Small intestine (tissue), 7 donors: ENCODE data around the gene SMCR8. TPM values are rescaled to one million over a fixed set of nuclear protein-coding genes. Genes with fewer than 3 reads are reported as not detected.

Source experiments
- DNase-seq, 2 donors: peaks; one replicate each; pipeline versions ENCODE4 v3.0.0 to v3.0.0-alpha.2; 2013
- FAIRE-seq: peaks from 2 replicates; lab custom pipeline; 2012; peaks lifted over from hg19 to GRCh38; lab: Jason Lieb, UNC
- H3K27ac ChIP-seq, 3 donors: one replicate each; pipeline ENCODE4 v1.5.1; 2013; ENCODE audit warnings: low read length in 2 of 3, mild to moderate bottlenecking in 2 of 3, control low read depth in 1 of 3, inconsistent platforms in 1 of 3, low read depth in 1 of 3, moderate library complexity in 1 of 3
- H3K27me3 ChIP-seq, 3 donors: one replicate each; pipeline ENCODE4 v1.6.1; 2013; ENCODE audit warnings: low read length in 3 of 3, inconsistent platforms in 1 of 3; ENCODE audit not compliant: control insufficient read depth in 3 of 3, insufficient read depth in 3 of 3
- H3K36me3 ChIP-seq, 3 donors: one replicate each; pipeline ENCODE4 v1.6.1; 2013; ENCODE audit warnings: low read length in 3 of 3, inconsistent platforms in 1 of 3, low read depth in 1 of 3, mild to moderate bottlenecking in 1 of 3, moderate library complexity in 1 of 3; ENCODE audit not compliant: control insufficient read depth in 3 of 3, insufficient read depth in 2 of 3
- H3K4me1 ChIP-seq, 3 donors: one replicate each; pipeline ENCODE4 v1.6.1; 2013; ENCODE audit warnings: low read length in 2 of 3, inconsistent platforms in 1 of 3, low read depth in 1 of 3, mild to moderate bottlenecking in 1 of 3, moderate library complexity in 1 of 3; ENCODE audit not compliant: control insufficient read depth in 3 of 3, insufficient read depth in 2 of 3
- H3K4me3 ChIP-seq, 3 donors: one replicate each; pipeline ENCODE4 v1.5.1; 2013; ENCODE audit warnings: low read length in 3 of 3, control low read depth in 1 of 3, inconsistent platforms in 1 of 3, low read depth in 1 of 3, mild to moderate bottlenecking in 1 of 3, moderate library complexity in 1 of 3
- H3K9me3 ChIP-seq, 2 donors: one replicate each; pipeline ENCODE4 v1.6.1; 2013; ENCODE audit warnings: low read depth in 1 of 2, low read length in 1 of 2; ENCODE audit not compliant: control insufficient read depth in 2 of 2, insufficient read depth in 1 of 2
- WGBS, 3 donors: extraction: QIAGEN DNeasy Blood & Tissue Kit; methylation state at CpG; one replicate each; pipeline ENCODE4 v1.1.7; 2013; 5-methylcytosine and 5-hydroxymethylcytosine counted together
- polyA plus RNA-seq, 4 donors: library from polyadenylated mRNA; stranded (reverse) in 3 of 4; unstranded in 1 of 4; fragments of 200-250 nt in 3 of 4; fragments of 120-200 nt in 1 of 4; gene quantifications; one replicate each; pipeline versions ENCODE4 v1.2.1 to v1.2.3, GENCODE V29; 2013
- donor health status: healthy with polysubstance abuse.
- donor health status: control.
- donor health status: control.
- donor health status: Bipolar disorder and iron deficiency.
- donor health status: healthy.

The SMCR8 gene
- polyA plus RNA-seq, 4 donors: 3.4 to 20.4 (median 6.6) TPM

DNA sequence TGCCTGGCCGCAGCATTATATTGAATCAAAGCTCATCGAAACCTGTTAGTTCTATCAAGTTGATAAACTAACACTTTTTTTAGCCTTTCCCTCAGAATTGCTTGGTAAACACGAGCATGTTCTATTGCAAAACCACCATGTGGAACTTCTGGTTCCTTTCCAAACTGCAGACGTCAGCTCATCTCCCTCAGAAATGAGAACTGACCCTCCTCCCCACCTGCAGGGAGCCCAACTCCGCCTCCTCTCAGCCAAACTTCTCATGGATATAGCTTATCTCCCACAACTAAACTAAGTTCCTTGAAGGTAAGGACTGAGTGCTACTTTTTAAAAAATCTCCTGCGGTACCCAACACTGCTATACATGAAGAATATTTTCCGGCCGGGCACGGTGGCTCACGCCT is 41.5 kb downstream of the SMCR8 start:
- Histone ChIP-seq H3K27ac (no peak overlapping the region), H3K9me3 (no peaks in the 10 kb centered on the region), H3K4me1 (peaks cover 0 to 4% (median 0%) of the 10 kb centered on the region in 3 donors), H3K36me3 (peaks cover 0 to 35% (median 13%) of the 10 kb centered on the region in 3 donors), H3K27me3 (no peaks in the 10 kb centered on the region), H3K4me3 (no peak overlapping the region)
- no peak for FAIRE-seq
- WGBS, 3 donors: 86 to 94% (median 91%) methylated on average over 10 of the region's 10 CpGs
- DNase-seq: no peak

DNA sequence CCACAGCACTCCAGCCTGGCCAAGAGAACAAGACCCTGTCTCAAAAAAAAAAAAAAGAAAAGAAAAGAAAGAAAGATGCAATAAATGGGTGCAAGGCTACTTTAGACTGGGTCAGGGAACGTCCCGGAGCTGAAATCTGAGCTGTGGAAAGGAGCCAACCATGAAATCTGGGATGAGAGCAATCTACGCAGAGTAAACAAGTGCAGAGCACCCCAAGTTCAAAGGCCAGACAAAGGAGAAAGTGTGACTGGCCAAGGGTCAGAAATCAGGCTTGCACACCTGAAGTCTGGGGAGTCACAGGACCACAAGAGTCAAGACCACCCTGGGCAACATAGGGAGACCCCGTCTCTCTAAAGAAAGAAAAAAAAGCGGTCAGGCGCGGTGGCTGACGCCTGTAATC is 45.4 kb downstream of the SMCR8 start:
- FAIRE-seq: no peak
- no peak overlapping the region for H3K4me3 ChIP-seq
- 54 to 78% (median 61%) methylated on average over 8 of the region's 8 CpGs for WGBS, 3 donors

DNA sequence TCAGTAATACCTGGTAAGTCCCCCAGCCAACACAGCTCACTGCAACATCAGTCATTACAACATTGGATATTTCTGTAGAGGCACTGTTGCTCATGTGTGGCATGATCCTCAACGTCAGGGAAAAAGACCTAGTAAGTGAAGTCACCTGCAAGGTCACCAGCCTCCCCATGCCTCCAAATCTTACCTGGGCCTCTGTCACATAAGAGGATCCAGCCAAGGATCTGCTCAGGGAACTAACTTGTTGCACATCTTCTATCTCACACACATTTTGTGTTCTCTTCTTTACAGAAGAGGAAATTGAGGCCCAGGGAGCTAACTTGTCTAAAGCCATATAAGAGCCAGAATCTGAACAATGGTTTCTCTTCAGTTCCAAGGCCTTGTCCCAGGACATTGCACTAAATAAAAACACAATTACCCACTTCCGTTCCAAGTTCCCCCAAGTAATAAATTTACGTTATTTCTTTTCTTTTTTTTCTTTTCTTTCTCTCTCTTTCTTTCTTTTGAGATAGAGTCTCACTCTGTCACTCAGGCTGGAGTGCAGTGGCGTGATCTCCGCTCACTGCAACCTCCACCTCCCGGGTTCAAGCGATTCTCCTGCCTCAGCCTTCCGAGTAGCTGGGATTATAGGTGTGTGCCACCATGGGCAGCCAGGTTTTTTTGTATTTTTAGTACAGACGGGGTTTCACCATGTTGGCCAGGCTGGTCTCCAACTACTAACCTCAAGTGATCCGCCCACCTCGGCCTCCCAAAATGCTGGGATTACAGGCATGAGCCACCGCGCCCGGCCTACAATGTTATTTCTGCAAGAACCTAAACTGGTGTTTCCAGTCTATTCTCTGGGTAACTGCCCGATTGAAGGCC is 47.0 kb downstream of the SMCR8 start:
- H3K4me1 ChIP-seq: peaks cover 0 to 5% (median 4%) of the 10 kb centered on the region in 3 donors
- H3K9me3 ChIP-seq: no peaks in the 10 kb centered on the region
- peak in 1 of 2 donors; percentile 17 for DNase-seq
- FAIRE-seq: no peak
- H3K27ac ChIP-seq: peak overlapping the region in 2 of 3 donors; percentile 80 to 83
- WGBS, 3 donors: 17 to 48% (median 42%) methylated on average over 15 of the region's 15 CpGs
- H3K4me3 ChIP-seq: peak overlapping the region in 2 of 3 donors; percentile 54 to 89
- H3K27me3 ChIP-seq: no peaks in the 10 kb centered on the region
- peaks cover 0 to 15% (median 0%) of the 10 kb centered on the region in 3 donors for H3K36me3 ChIP-seq

More for the DNA sequence above, 45.4 kb downstream of the SMCR8 start:
- Histone ChIP-seq H3K27me3 (no peaks in the 10 kb centered on the region), H3K36me3 (peaks cover 0 to 15% (median 0%) of the 10 kb centered on the region in 3 donors), H3K27ac (no peak overlapping the region), H3K9me3 (no peaks in the 10 kb centered on the region), H3K4me1 (peaks cover 0 to 5% (median 4%) of the 10 kb centered on the region in 3 donors)
- peak in 1 of 2 donors; percentile 69 for DNase-seq

DNA sequence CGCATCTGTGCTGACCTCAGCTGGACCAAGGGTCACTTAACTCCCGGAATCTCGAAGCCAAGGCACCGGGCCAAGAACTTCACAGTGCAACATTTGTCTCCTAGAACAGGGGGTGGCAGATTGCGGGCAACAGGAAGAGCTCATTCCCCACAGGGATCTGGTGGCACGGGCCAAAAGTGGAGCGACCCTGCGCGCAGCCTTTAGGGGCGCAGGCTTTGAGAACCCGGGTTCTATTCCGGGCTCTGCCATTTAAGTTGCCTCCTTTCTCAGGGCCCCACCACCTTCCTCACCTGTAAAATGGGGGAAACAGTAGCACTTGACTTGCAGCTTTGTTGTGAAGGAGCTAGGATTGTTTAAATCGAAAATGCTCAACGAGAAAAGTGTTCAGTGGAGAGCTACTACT is 47.6 kb downstream of the SMCR8 start:
- H3K9me3 ChIP-seq: no peaks in the 10 kb centered on the region
- DNase-seq: peak; percentile 59 to 87
- H3K27ac ChIP-seq: peak overlapping the region in 2 of 3 donors; percentile 80 to 83
- no peak for FAIRE-seq
- peaks cover 0 to 5% (median 4%) of the 10 kb centered on the region in 3 donors for H3K4me1 ChIP-seq
- H3K27me3 ChIP-seq: no peaks in the 10 kb centered on the region
- peak overlapping the region; percentile 54 to 89 (median 87) for H3K4me3 ChIP-seq
- WGBS, 3 donors: 2 to 4% (median 4%) methylated on average over 14 of the region's 14 CpGs
- H3K36me3 ChIP-seq: peaks cover 0 to 15% (median 0%) of the 10 kb centered on the region in 3 donors

DNA sequence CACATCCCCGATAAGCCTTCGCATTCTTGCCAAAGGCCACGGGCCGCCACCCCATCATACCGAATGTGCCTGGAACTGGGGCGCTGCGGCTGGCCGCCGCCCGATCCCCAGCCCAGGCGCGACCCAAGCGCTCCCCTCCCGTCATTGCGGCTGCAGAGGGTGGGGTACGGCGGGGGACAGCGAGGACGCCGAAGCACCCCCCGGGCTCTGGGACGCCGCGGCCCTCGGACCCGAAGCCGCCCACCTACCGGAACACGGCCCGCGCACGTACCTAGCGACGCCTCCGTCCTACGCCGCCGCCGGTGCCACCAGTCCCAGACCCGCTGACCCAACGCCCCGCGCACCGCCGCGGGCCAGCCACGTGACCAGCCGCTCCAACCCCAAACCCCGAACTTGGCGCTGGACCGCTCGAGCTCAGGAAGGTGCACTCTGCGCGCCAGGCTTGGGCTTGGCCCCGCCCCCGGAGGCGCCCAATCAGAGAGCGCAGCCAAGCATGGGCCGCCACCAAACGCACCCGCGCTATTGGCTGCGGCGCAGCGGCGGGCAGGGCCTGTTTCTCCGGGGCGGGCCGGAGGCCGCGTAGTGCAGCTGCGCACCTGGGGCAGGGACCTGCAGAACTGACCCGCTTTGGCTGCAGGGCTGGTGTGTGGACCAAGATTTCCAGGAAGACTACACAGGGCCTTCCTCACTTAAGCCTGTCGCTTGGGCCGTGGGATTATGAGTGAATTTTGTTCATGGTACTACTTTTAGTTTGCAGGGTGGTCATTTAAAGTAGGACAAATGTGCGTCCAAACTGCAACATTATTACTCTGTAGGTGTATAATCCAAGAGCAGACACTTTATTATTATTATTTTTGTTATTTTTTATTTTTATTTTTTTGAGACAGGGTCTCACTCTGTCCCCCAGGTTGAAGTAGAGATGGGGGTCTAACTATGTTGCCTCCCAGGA is 48.3 kb downstream of the SMCR8 start, which contains the start of gene SHMT1:
Gene SHMT1, minus strand, starts transcription at position 450 of the 949 bp plus-strand sequence. CDS start 7,569 bp downstream, outside the sequence.
- Histone ChIP-seq H3K27ac (peak within 1 kb of the TSS in 2 of 3 donors; percentile 80 to 83), H3K27me3 (no peaks in the 10 kb centered on the region), H3K4me1 (peaks cover 0 to 5% (median 4%) of the 10 kb centered on the region in 3 donors), H3K4me3 (peak within 1 kb of the TSS; percentile 54 to 89 (median 87)), H3K9me3 (no peaks in the 10 kb centered on the region), H3K36me3 (peaks cover 0 to 13% (median 0%) of the 10 kb centered on the region in 3 donors)
- DNase-seq (peak; percentile 96 to 97), FAIRE-seq (no peak)
- WGBS, 3 donors: 0 to 1% (median 1%) methylated on average over 51 to 76 of the region's 76 CpGs

DNA sequence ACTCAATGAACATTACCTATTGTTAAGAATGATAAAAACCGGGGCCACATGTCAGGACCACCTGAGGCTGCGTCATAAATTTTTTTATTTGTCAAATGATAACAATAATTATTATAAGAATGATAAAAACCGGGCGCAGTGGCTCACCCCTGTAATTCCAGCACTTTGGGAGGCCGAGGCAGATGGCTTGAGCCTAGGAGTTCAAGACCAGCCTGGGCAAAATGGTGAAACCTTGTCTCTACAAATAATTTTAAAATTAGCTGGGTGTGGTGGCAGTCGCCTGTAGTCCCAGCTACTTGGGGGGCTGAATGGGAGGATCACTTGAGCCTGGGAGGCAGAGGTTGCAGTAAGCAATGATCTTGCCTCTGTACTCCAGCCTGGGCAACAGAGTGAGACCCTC is 49.1 kb downstream of the SMCR8 start:
- Histone ChIP-seq H3K9me3 (no peaks in the 10 kb centered on the region), H3K27me3 (no peaks in the 10 kb centered on the region), H3K27ac (no peak overlapping the region), H3K4me3 (no peak overlapping the region), H3K4me1 (peaks cover 0 to 5% (median 4%) of the 10 kb centered on the region in 3 donors), H3K36me3 (peaks cover 0 to 7% (median 0%) of the 10 kb centered on the region in 3 donors)
- WGBS, 3 donors: 54 to 85% (median 71%) methylated on average over 6 of the region's 6 CpGs
- DNase-seq: no peak
- no peak for FAIRE-seq

DNA sequence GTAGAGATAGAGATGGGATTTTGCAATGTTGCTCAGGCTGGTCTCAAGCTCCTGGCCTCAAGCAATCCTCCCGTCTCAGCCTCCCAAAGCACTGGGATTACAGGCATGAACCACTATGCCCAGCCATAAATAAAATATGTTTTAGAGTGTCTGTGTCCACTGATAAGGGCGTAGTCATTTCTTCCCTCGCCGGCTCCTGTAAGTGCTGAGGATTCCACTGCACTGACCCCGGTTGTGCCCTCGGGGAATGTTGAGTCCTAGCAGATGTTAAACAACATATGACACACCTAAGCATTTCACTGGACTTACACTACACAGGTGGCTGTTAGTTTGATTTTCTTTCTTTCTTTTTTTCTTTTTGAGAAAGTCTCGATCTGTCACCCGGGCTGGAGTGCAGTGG is 53.9 kb downstream of the SMCR8 start:
- peaks cover 0 to 1% (median 0%) of the 10 kb centered on the region in 3 donors for H3K4me1 ChIP-seq
- no peaks in the 10 kb centered on the region for H3K27me3 ChIP-seq
- H3K27ac ChIP-seq: no peak overlapping the region
- WGBS, 3 donors: 77 to 90% (median 90%) methylated on average over 8 of the region's 8 CpGs
- H3K36me3 ChIP-seq: no peaks in the 10 kb centered on the region
- H3K4me3 ChIP-seq: no peak overlapping the region
- no peaks in the 10 kb centered on the region for H3K9me3 ChIP-seq
- FAIRE-seq (no peak), DNase-seq (no peak)

DNA sequence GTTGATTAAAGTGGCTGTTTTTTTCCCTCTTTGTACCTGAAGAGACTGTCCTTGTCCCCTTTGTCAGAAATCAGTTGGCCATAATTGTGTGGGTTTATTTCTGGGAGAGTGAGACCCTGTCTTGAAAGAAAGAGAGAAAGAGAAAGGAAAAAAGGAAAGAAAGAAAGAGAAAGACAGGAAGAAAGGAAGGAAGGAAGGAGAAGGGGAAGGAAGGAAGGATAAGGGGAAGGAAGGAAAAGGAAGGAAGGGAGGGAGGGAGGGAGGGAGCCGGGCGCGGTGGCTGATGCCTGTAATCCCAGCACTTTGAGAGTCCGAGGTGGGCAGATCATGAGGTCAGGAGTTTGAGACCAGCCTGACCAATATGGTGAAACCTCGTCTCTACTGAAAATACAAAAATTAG is 55.7 kb downstream of the SMCR8 start:
- FAIRE-seq (no peak), DNase-seq (no peak)
- 63 to 82% (median 76%) methylated on average over 5 of the region's 5 CpGs for WGBS, 3 donors
- H3K4me3 ChIP-seq: no peak overlapping the region
- H3K4me1 ChIP-seq: no peaks in the 10 kb centered on the region
- H3K27me3 ChIP-seq: no peaks in the 10 kb centered on the region
- peaks cover 2 to 5% of the 10 kb centered on the region in 2 donors for H3K9me3 ChIP-seq
- H3K36me3 ChIP-seq: no peaks in the 10 kb centered on the region
- no peak overlapping the region for H3K27ac ChIP-seq
